Measurements from ENCODE around the gene PCBP2.

DNA sequence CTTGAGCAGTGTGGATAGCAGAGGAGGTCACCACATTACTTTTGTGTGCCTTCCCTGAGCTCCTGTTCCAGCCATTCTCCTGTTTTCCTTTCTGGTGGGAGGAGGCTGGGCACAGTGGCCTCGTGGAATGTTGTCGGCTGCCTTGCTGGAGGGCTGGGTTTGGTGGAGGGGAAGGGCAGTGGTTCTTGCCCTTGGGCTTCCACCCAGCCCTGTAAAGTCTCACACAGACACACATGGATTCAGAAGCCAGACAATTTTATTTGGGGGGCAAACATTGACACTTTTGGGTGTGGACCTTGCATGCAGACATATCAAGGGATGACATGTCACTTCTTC is 54.5 kb downstream of the PCBP2 start:
- TF ChIP-seq, protein P1, sequence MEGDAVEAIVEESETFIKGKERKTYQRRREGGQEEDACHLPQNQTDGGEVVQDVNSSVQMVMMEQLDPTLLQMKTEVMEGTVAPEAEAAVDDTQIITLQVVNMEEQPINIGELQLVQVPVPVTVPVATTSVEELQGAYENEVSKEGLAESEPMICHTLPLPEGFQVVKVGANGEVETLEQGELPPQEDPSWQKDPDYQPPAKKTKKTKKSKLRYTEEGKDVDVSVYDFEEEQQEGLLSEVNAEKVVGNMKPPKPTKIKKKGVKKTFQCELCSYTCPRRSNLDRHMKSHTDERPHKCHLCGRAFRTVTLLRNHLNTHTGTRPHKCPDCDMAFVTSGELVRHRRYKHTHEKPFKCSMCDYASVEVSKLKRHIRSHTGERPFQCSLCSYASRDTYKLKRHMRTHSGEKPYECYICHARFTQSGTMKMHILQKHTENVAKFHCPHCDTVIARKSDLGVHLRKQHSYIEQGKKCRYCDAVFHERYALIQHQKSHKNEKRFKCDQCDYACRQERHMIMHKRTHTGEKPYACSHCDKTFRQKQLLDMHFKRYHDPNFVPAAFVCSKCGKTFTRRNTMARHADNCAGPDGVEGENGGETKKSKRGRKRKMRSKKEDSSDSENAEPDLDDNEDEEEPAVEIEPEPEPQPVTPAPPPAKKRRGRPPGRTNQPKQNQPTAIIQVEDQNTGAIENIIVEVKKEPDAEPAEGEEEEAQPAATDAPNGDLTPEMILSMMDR (IDR thresholded peaks at IDR 0.05) = no peak
- no peak for TF ChIP-seq POLR2A (IDR thresholded peaks at IDR 0.05)

All from adrenal gland (tissue), 5 donors.